Caco-2 (cell line): ENCODE measurements around the gene ZNF439. TPM values are rescaled to one million over a fixed set of nuclear protein-coding genes. Genes with fewer than 3 reads are reported as not detected.
"Not testable (repeated sequence)": the region's sequence is repeated elsewhere in the genome, so short reads cannot be mapped to it uniquely, and the experiment has no call there.

Experiments
- BruUV-seq: library from RNA; stranded (reverse); fragments of 400-500 nt; replicated peaks from 2 replicates; lab custom pipeline; 2021; lab: Mats Ljungman, UMichigan
- CTCF ChIA-PET: fragments of 300-600 bp; sonication (Branson Sonifier 250); formaldehyde crosslinking; loops from one replicate; lab custom pipeline; 2022; ENCODE audit warnings: antibody characterized with exemption; lab: Charles Lee
- POLR2A ChIA-PET: fragments of 300-600 bp; sonication (Branson Sonifier 250); formaldehyde crosslinking; loops from one replicate; lab custom pipeline; 2022; ENCODE audit warnings: antibody characterized with exemption; lab: Charles Lee
- DNase-seq, 2 experiments: peaks; one replicate each; pipeline versions ENCODE4 v3.0.0 to v3.0.0-alpha.2; 2020 to 2022
- H3K27me3 ChIP-seq: replicated peaks from 2 replicates; pipeline ENCODE4 v1.6.0; 2011; ENCODE audit warnings: low read length; ENCODE audit not compliant: control insufficient read depth, insufficient read depth
- H3K36me3 ChIP-seq: 2 replicates; pipeline ENCODE4 v1.5.1; 2011; ENCODE audit warnings: low read length; ENCODE audit not compliant: control insufficient read depth, insufficient read depth
- H3K4me1 ChIP-seq: fragments of 250-450 bp; sonication (Bioruptor Pico); 2 replicates; pipeline ENCODE4 v1.5.1; 2020; ENCODE audit warnings: mild to moderate bottlenecking
- H3K4me3 ChIP-seq: 2 replicates; pipeline ENCODE4 v1.5.1; 2011; ENCODE audit warnings: low read depth, mild to moderate bottlenecking, control low read depth, low read length
- H3K9me3 ChIP-seq: fragments of 250-450 bp; sonication (Bioruptor Pico); 2 replicates; pipeline ENCODE4 v1.5.1; 2020; ENCODE audit warnings: mild to moderate bottlenecking, moderate library complexity
- H3K27ac Mint-ChIP-seq: one replicate; pipeline ENCODE4 v1.8.0; 2022; ENCODE audit warnings: mixed read lengths; ENCODE audit not compliant: unreplicated experiment
- H3K27me3 Mint-ChIP-seq: one replicate; pipeline ENCODE4 v1.8.0; 2022; ENCODE audit warnings: mixed read lengths; ENCODE audit not compliant: insufficient read depth, unreplicated experiment
- H3K36me3 Mint-ChIP-seq: one replicate; pipeline ENCODE4 v1.8.0; 2022; ENCODE audit warnings: mild to moderate bottlenecking, mixed read lengths; ENCODE audit not compliant: insufficient read depth, unreplicated experiment
- H3K4me1 Mint-ChIP-seq: one replicate; pipeline ENCODE4 v1.8.0; 2022; ENCODE audit warnings: low read depth, mixed read lengths; ENCODE audit not compliant: unreplicated experiment
- H3K4me3 Mint-ChIP-seq: one replicate; pipeline ENCODE4 v1.8.0; 2022; ENCODE audit warnings: mild to moderate bottlenecking, moderate library complexity, mixed read lengths; ENCODE audit not compliant: unreplicated experiment
- H3K9me3 Mint-ChIP-seq: one replicate; pipeline ENCODE4 v1.8.0; 2022; ENCODE audit warnings: mixed read lengths; ENCODE audit not compliant: unreplicated experiment
- CTCF ChIP-seq, 2 experiments: fragments of 200-600 bp in 1 of 2; IDR thresholded peaks; 1 replicate in 1 of 2; 2 replicates in 1 of 2; pipeline versions ENCODE4 v1.5.1 to v1.8.0; 2011 to 2022; ENCODE audit warnings: antibody characterized with exemption in 1 of 2, control low read depth in 1 of 2, inconsistent platforms in 1 of 2, low read depth in 1 of 2, low read length in 1 of 2, mild to moderate bottlenecking in 1 of 2, moderate library complexity in 1 of 2; ENCODE audit not compliant: insufficient read depth in 1 of 2, severe bottlenecking in 1 of 2, unreplicated experiment in 1 of 2
- intact Hi-C: fragments of 100-400 bp; cut with micrococcal nuclease; formaldehyde crosslinking; loops from one replicate; pipeline ENCODE4 v1.10.0; 2022; ENCODE audit not compliant: unreplicated experiment
- total RNA-seq: library from RNA; stranded (reverse); gene quantifications from 2 replicates; pipeline ENCODE4 v1.2.3, GENCODE V29; 2022

The ZNF439 gene
- total RNA-seq, 1 experiment from 2014 or later = 3.1 TPM

GRCh38 chr19:11843722-11844121 is 4.8 kb upstream of the ZNF439 start:
- Mint-ChIP-seq H3K27me3 (no peaks in the 10 kb centered on the region), H3K36me3 (no peaks in the 10 kb centered on the region), H3K27ac (no peak overlapping the region), H3K4me1 (no peaks in the 10 kb centered on the region), H3K9me3 (peaks cover 3% of the 10 kb centered on the region), H3K4me3 (no peak overlapping the region)
- intact Hi-C loops = no loop called here
- no peak overlapping the region for H3K4me3 ChIP-seq
- ChIA-PET POLR2A (no interaction called here), CTCF (interaction anchor here (0.9 kb wide), 1 partner anchor 46 kb away, joined by 4 read pairs; no protein-coding TSS in a partner anchor)
- no peak for DNase-seq
- no peaks in the 10 kb centered on the region for H3K4me1 ChIP-seq
- no peaks in the 10 kb centered on the region for H3K9me3 ChIP-seq
- BruUV-seq = no TSS peak
- H3K36me3 ChIP-seq = no peaks in the 10 kb centered on the region
- H3K27me3 ChIP-seq = no peaks in the 10 kb centered on the region
- TF ChIP-seq CTCF (IDR thresholded peaks at IDR 0.05; ENCODE audit: insufficient read depth in 1 of 2, low read depth in 1 of 2, low read length in 1 of 2, severe bottlenecking in 1 of 2, unreplicated experiment in 1 of 2) = no peak

GRCh38 chr19:11847615-11848014 is 911 bp upstream of the ZNF439 start:
- CTCF ChIA-PET, POLR2A ChIA-PET, H3K27me3 Mint-ChIP-seq, H3K4me3 ChIP-seq, H3K4me1 ChIP-seq, H3K9me3 Mint-ChIP-seq, H3K4me1 Mint-ChIP-seq, BruUV-seq, H3K4me3 Mint-ChIP-seq, H3K9me3 ChIP-seq, H3K27ac Mint-ChIP-seq, DNase-seq, intact Hi-C loops, H3K36me3 Mint-ChIP-seq, H3K27me3 ChIP-seq, H3K36me3 ChIP-seq: not testable (repeated sequence)

- H3K27ac Mint-ChIP-seq = no peak overlapping the region
- no peaks in the 10 kb centered on the region for H3K27me3 Mint-ChIP-seq
- no peaks in the 10 kb centered on the region for H3K4me1 ChIP-seq
- peak overlapping the region; percentile 57 for H3K4me3 ChIP-seq
- H3K9me3 ChIP-seq = 0 out of 2 replicates have a peak, but pooled peaks cover 2% of the 10 kb centered on the region
- H3K4me3 Mint-ChIP-seq = peak overlapping the region; percentile 71
- H3K4me1 Mint-ChIP-seq = no peaks in the 10 kb centered on the region
- ChIA-PET CTCF (no interaction called here), POLR2A (no interaction called here)
- no TSS peak for BruUV-seq
- H3K36me3 Mint-ChIP-seq = peaks cover 5% of the 10 kb centered on the region
- intact Hi-C loops = no loop called here
- H3K27me3 ChIP-seq = no peaks in the 10 kb centered on the region
- no peaks in the 10 kb centered on the region for H3K36me3 ChIP-seq
- no peak for TF ChIP-seq CTCF (IDR thresholded peaks at IDR 0.05; ENCODE audit: insufficient read depth in 1 of 2, low read depth in 1 of 2, low read length in 1 of 2, severe bottlenecking in 1 of 2, unreplicated experiment in 1 of 2)
- H3K9me3 Mint-ChIP-seq = no peaks in the 10 kb centered on the region
- no peak for DNase-seq
These were observed 329 bp upstream of the ZNF439 start for GRCh38 chr19:11848200-11848593.

GRCh38 chr19:11850289-11850688 is 1.8 kb downstream of the ZNF439 start:
- H3K4me1 ChIP-seq, H3K27ac Mint-ChIP-seq, H3K4me1 Mint-ChIP-seq, H3K9me3 ChIP-seq, H3K27me3 ChIP-seq, DNase-seq, H3K4me3 ChIP-seq, POLR2A ChIA-PET, intact Hi-C loops, H3K4me3 Mint-ChIP-seq, CTCF ChIA-PET, H3K27me3 Mint-ChIP-seq, H3K36me3 ChIP-seq, BruUV-seq, H3K36me3 Mint-ChIP-seq, H3K9me3 Mint-ChIP-seq: not testable (repeated sequence)
